K562 (cell line): ENCODE results near the gene AUNIP.

Experiments
- BRCA1 ChIP-seq, 2 experiments: fragments of 450-650 bp in 1 of 2; sonication (generic) in 1 of 2; formaldehyde crosslinking in 1 of 2; IDR thresholded peaks; 2 replicates each; pipeline versions ENCODE4 v1.5.0 to v1.6.1; 2017 to 2020; ENCODE audit warnings: mild to moderate bottlenecking in 1 of 2, missing genetic modification reagents in 1 of 2
- CBFB ChIP-seq: sonication (generic); formaldehyde crosslinking; IDR thresholded peaks from 2 replicates; pipeline ENCODE4 v1.4.0; 2020; ENCODE audit warnings: mild to moderate bottlenecking, missing genetic modification reagents
- CBX8 ChIP-seq: fragments of 200-600 bp; sonication (generic); IDR thresholded peaks from 2 replicates; pipeline ENCODE4 v1.6.1; 2012; ENCODE audit warnings: borderline replicate concordance, mixed run types, low read depth, mild to moderate bottlenecking, moderate library complexity, mixed read lengths, low read length, control low read depth, inconsistent platforms; ENCODE audit not compliant: poor library complexity, severe bottlenecking; ENCODE audit errors: extremely low read depth
- EP300 ChIP-seq: IDR thresholded peaks from 2 replicates; pipeline ENCODE4 v1.6.1; 2012; ENCODE audit warnings: low read length, improper control_type of control experiment
- FOXK1 ChIP-seq: sonication (generic); formaldehyde crosslinking; IDR thresholded peaks from 2 replicates; pipeline ENCODE4 v1.8.0; 2022; ENCODE audit warnings: missing genetic modification reagents, mild to moderate bottlenecking, borderline replicate concordance
- GATA2 ChIP-seq: sonication (generic); formaldehyde crosslinking; IDR thresholded peaks from 2 replicates; pipeline ENCODE4 v1.4.0; 2020; ENCODE audit warnings: mild to moderate bottlenecking, missing genetic modification reagents
- GTF2A2 ChIP-seq: IDR thresholded peaks from 2 replicates; pipeline ENCODE4 v1.6.1; 2016; ENCODE audit warnings: mild to moderate bottlenecking, missing genetic modification characterization, missing compliant biosample characterization
- MAZ ChIP-seq, 2 experiments: fragments of 450-650 bp in 1 of 2; sonication (generic) in 1 of 2; formaldehyde crosslinking; IDR thresholded peaks in 1 of 2; conservative IDR thresholded peaks in 1 of 2; 2 replicates each; pipeline versions ENCODE4 v1.4.0 to v1.5.0; 2020; ENCODE audit warnings: mild to moderate bottlenecking in 1 of 2, missing genetic modification reagents in 1 of 2
- POLR2A ChIP-seq: fragments of 450-650 bp; conservative IDR thresholded peaks from 2 replicates; pipeline ENCODE4 v1.6.1; 2016
- POLR2AphosphoS5 ChIP-seq: IDR thresholded peaks from 2 replicates; pipeline ENCODE4 v1.6.1; 2011; ENCODE audit warnings: mild to moderate bottlenecking, low read depth, low read length, moderate library complexity; ENCODE audit not compliant: control insufficient read depth, insufficient read depth
- SPI1 ChIP-seq: IDR thresholded peaks from 2 replicates; pipeline ENCODE4 v1.6.1; 2011; ENCODE audit warnings: low read depth, low read length, control low read depth, borderline replicate concordance
- ZC3H11A ChIP-seq: IDR thresholded peaks from 2 replicates; pipeline ENCODE4 v1.6.1; 2012; ENCODE audit warnings: low read depth, low read length, improper control_type of control experiment
- ZFP91 ChIP-seq: sonication (generic); formaldehyde crosslinking; IDR thresholded peaks from 2 replicates; pipeline ENCODE4 v1.8.0; 2022; ENCODE audit warnings: mild to moderate bottlenecking, missing genetic modification reagents
- ZNF561 ChIP-seq: fragments of 450-650 bp; formaldehyde crosslinking; conservative IDR thresholded peaks from 2 replicates; pipeline ENCODE4 v1.4.0; 2020; ENCODE audit warnings: mild to moderate bottlenecking, moderate library complexity

GRCh38 chr1:25896266-25896665, 37.0 kb upstream of the AUNIP start:
- TF ChIP-seq ZFP91 (CRISPR knock-in tag): no peak
- no peak for TF ChIP-seq POLR2AphosphoS5
- no peak for TF ChIP-seq EP300
- TF ChIP-seq SPI1: no peak
- TF ChIP-seq CBX8: no peak
- TF ChIP-seq FOXK1 (CRISPR knock-in tag): no peak
- no peak for TF ChIP-seq ZC3H11A
- TF ChIP-seq POLR2A: no peak
- TF ChIP-seq GTF2A2 (tag): no peak
- TF ChIP-seq BRCA1 (IDR thresholded peaks at IDR 0.05): no peak
- no peak for TF ChIP-seq BRCA1 (CRISPR knock-in tag; IDR thresholded peaks at IDR 0.05)
- TF ChIP-seq CBFB (CRISPR knock-in tag): no peak
- TF ChIP-seq MAZ (CRISPR knock-in tag; conservative IDR thresholded peaks at IDR 0.05 in 1 of 2, IDR thresholded peaks at IDR 0.05 in 1 of 2): no peak
- no peak for TF ChIP-seq ZNF561
- no peak for TF ChIP-seq GATA2 (CRISPR knock-in tag)
